Measurements from ENCODE around the gene TPBG.

DNA sequence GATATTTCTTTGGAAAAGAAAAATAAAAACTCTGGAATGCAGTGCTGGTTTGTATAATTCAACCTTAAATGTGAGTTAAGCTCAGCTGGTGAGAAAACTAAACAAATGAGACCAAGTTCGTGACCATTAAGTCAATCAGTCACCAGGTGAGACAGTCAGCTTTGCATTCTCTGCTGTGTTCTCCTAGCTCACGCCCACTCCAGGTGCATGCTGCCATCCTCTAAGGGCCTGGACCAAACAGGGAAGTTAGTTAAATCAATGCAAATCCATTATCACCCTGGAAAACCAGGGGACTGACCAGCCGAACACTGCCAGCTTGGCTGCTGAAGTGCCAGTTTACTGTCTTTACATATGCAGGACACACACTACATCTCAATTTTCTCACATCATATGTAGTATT, 7.2 kb downstream of the TPBG start:
- TF ChIP-seq GATA2 (IDR thresholded peaks at IDR 0.05; ENCODE audit: low read depth, low read length) (no peak), GATA3 (IDR thresholded peaks at IDR 0.05; ENCODE audit: low read depth, low read length) (no peak)

All from SH-SY5Y (cell line).